H9 (cell line): Measurements from ENCODE around the gene RASSF8. TPM values are rescaled to one million over a fixed set of nuclear protein-coding genes. Genes with fewer than 3 reads are reported as not detected.

Experiments
- DNase-seq: peaks from one replicate; pipeline ENCODE4 v3.0.0-alpha.2; 2017
- H2AFZ ChIP-seq: one replicate; pipeline ENCODE4 v1.6.1; 2013; ENCODE audit warnings: mild to moderate bottlenecking, low read length, control low read depth, moderate library complexity
- H2AK5ac ChIP-seq: 2 replicates; pipeline ENCODE4 v1.6.1; 2013; ENCODE audit warnings: low read length, control low read depth, mixed read lengths; ENCODE audit not compliant: insufficient read length
- H2BK120ac ChIP-seq: one replicate; pipeline ENCODE4 v1.6.1; 2013; ENCODE audit warnings: low read depth, mild to moderate bottlenecking, low read length, control low read depth, inconsistent platforms; ENCODE audit not compliant: poor library complexity, severe bottlenecking
- H2BK12ac ChIP-seq: 2 replicates; pipeline ENCODE4 v1.6.1; 2013; ENCODE audit warnings: low read length, control low read depth, mixed read lengths, low read depth; ENCODE audit not compliant: insufficient read length
- H2BK15ac ChIP-seq: 2 replicates; pipeline ENCODE4 v1.6.1; 2013; ENCODE audit warnings: low read depth, low read length, control low read depth
- H2BK20ac ChIP-seq: one replicate; pipeline ENCODE4 v1.6.1; 2013; ENCODE audit warnings: low read depth, mild to moderate bottlenecking, low read length, control low read depth, inconsistent platforms; ENCODE audit not compliant: poor library complexity, severe bottlenecking
- H2BK5ac ChIP-seq: 2 replicates; pipeline ENCODE4 v1.6.1; 2013; ENCODE audit warnings: low read length, control low read depth, mixed read lengths; ENCODE audit not compliant: insufficient read length
- H3K14ac ChIP-seq: 2 replicates; pipeline ENCODE4 v1.6.1; 2013; ENCODE audit warnings: low read length, control low read depth; ENCODE audit not compliant: insufficient read depth
- H3K18ac ChIP-seq: 2 replicates; pipeline ENCODE4 v1.6.1; 2013; ENCODE audit warnings: low read depth, mild to moderate bottlenecking, mixed read lengths, low read length, control low read depth; ENCODE audit not compliant: insufficient read length
- H3K23ac ChIP-seq: 2 replicates; pipeline ENCODE4 v1.6.1; 2013; ENCODE audit warnings: low read length, control low read depth, mixed read lengths, low read depth; ENCODE audit not compliant: insufficient read length
- H3K23me2 ChIP-seq: 2 replicates; pipeline ENCODE4 v1.6.1; 2013; ENCODE audit warnings: low read depth, mild to moderate bottlenecking, mixed read lengths, low read length, control low read depth; ENCODE audit not compliant: insufficient read length, poor library complexity, severe bottlenecking
- H3K27ac ChIP-seq: 2 replicates; pipeline ENCODE4 v1.5.1; 2013; ENCODE audit warnings: low read length, control low read depth, mixed read lengths, low read depth; ENCODE audit not compliant: insufficient read length
- H3K27me3 ChIP-seq: 2 replicates; pipeline ENCODE4 v1.6.1; 2013; ENCODE audit warnings: low read length, control low read depth, inconsistent platforms; ENCODE audit not compliant: insufficient read depth
- H3K4ac ChIP-seq: 2 replicates; pipeline ENCODE4 v1.6.1; 2013; ENCODE audit warnings: low read depth, mild to moderate bottlenecking, control low read depth, inconsistent platforms, low read length, moderate library complexity
- H3K4me1 ChIP-seq: 2 replicates; pipeline ENCODE4 v1.6.1; 2013; ENCODE audit warnings: low read length, control low read depth, inconsistent platforms; ENCODE audit not compliant: insufficient read depth
- H3K4me2 ChIP-seq: 2 replicates; pipeline ENCODE4 v1.6.1; 2013; ENCODE audit warnings: low read length, control low read depth, mixed read lengths; ENCODE audit not compliant: insufficient read length, insufficient read depth
- H3K56ac ChIP-seq: 2 replicates; pipeline ENCODE4 v1.6.1; 2013; ENCODE audit warnings: low read depth, mild to moderate bottlenecking, mixed read lengths, low read length, control low read depth; ENCODE audit not compliant: insufficient read length
- H3K79me1 ChIP-seq: 2 replicates; pipeline ENCODE4 v1.6.1; 2013; ENCODE audit warnings: low read depth, mild to moderate bottlenecking, moderate library complexity, low read length, control low read depth, inconsistent platforms; ENCODE audit not compliant: insufficient read depth, poor library complexity, severe bottlenecking
- H3K79me2 ChIP-seq: 2 replicates; pipeline ENCODE4 v1.6.1; 2013; ENCODE audit warnings: low read length, control low read depth, inconsistent platforms; ENCODE audit not compliant: insufficient read depth
- H3K9ac ChIP-seq: 2 replicates; pipeline ENCODE4 v1.6.1; 2013; ENCODE audit warnings: low read length, control low read depth, mixed read lengths; ENCODE audit not compliant: insufficient read length; ENCODE audit errors: extremely low read depth
- H3K9me3 ChIP-seq: one replicate; pipeline ENCODE4 v1.6.1; 2013; ENCODE audit warnings: low read depth, low read length, inconsistent platforms; ENCODE audit not compliant: control insufficient read depth
- H3T11ph ChIP-seq: one replicate; pipeline ENCODE4 v1.6.1; 2013; ENCODE audit warnings: mild to moderate bottlenecking, low read length, control low read depth, inconsistent platforms
- H4K20me1 ChIP-seq: one replicate; pipeline ENCODE4 v1.6.1; 2013; ENCODE audit not compliant: control insufficient read depth, insufficient read length, insufficient read depth
- H4K5ac ChIP-seq: 2 replicates; pipeline ENCODE4 v1.6.1; 2013; ENCODE audit warnings: low read depth, mild to moderate bottlenecking, mixed read lengths, low read length, control low read depth; ENCODE audit not compliant: insufficient read length
- H4K8ac ChIP-seq: replicated peaks from 2 replicates; pipeline ENCODE4 v1.6.1; 2013; ENCODE audit warnings: low read length, control low read depth, mixed read lengths, low read depth; ENCODE audit not compliant: insufficient read length
- H4K91ac ChIP-seq: 2 replicates; pipeline ENCODE4 v1.6.1; 2013; ENCODE audit warnings: low read depth, mild to moderate bottlenecking, moderate library complexity, mixed read lengths, low read length, control low read depth; ENCODE audit not compliant: insufficient read length
- H3K27ac Mint-ChIP-seq, 3 experiments: 2 replicates in 2 of 3; 3 replicates in 1 of 3; pipeline ENCODE4 v1.8.0; 2020 to 2021; ENCODE audit warnings: mixed read lengths in 3 of 3, mild to moderate bottlenecking in 1 of 3, moderate library complexity in 1 of 3
- H3K27me3 Mint-ChIP-seq: 2 replicates; pipeline ENCODE4 v1.8.0; 2021; ENCODE audit warnings: low read depth, mild to moderate bottlenecking, moderate library complexity, mixed read lengths
- H3K36me3 Mint-ChIP-seq, 3 experiments: 2 replicates in 2 of 3; 3 replicates in 1 of 3; pipeline ENCODE4 v1.8.0; 2020 to 2021; ENCODE audit warnings: low read depth in 3 of 3, mixed read lengths in 3 of 3; ENCODE audit not compliant: insufficient read depth in 1 of 3
- H3K4me1 Mint-ChIP-seq, 2 experiments: 2 replicates each; pipeline ENCODE4 v1.8.0; 2020; ENCODE audit warnings: mixed read lengths in 2 of 2
- H3K4me3 Mint-ChIP-seq, 2 experiments: 2 replicates in 1 of 2; 3 replicates in 1 of 2; pipeline ENCODE4 v1.8.0; 2020 to 2021; ENCODE audit warnings: mild to moderate bottlenecking in 2 of 2, mixed read lengths in 2 of 2, moderate library complexity in 1 of 2
- H3K9me3 Mint-ChIP-seq, 2 experiments: 2 replicates in 1 of 2; 3 replicates in 1 of 2; pipeline ENCODE4 v1.8.0; 2020; ENCODE audit warnings: mild to moderate bottlenecking in 2 of 2, mixed read lengths in 2 of 2, moderate library complexity in 1 of 2
- CTCF ChIP-seq: fragments of 200-600 bp; sonication (generic); conservative IDR thresholded peaks from 3 replicates; pipeline ENCODE4 v1.8.0; 2021; ENCODE audit warnings: antibody characterized with exemption, mild to moderate bottlenecking
- WGBS: extraction: QIAGEN DNeasy Blood & Tissue Kit; methylation state at CpG from one replicate; pipeline ENCODE4 v1.1.7; 2013; ENCODE audit warnings: missing lambda C conversion rate, low lambda C conversion rate, mixed read lengths; ENCODE audit not compliant: insufficient read length; ENCODE audit errors: extremely low coverage; 5-methylcytosine and 5-hydroxymethylcytosine counted together
- total RNA-seq: library from RNA; stranded (reverse); gene quantifications from 2 replicates; pipeline ENCODE4 v1.2.1, GENCODE V29; 2021

Gene RASSF8
- total RNA-seq, 1 experiment from 2014 or later = 38.8 TPM

- no peak overlapping the region for H2AFZ ChIP-seq
- H3K4ac ChIP-seq = no peak overlapping the region
- TF ChIP-seq CTCF = peak; percentile 49
- no peak overlapping the region for H3K56ac ChIP-seq
- peak overlapping the region; percentile 33 for H3K4me2 ChIP-seq
- H3K23ac ChIP-seq = no peak overlapping the region
- no CpG with 5 or more reads among the region's 72 CpGs for WGBS
- no peak overlapping the region for H2BK5ac ChIP-seq
- H3K79me1 ChIP-seq = no peaks in the 10 kb centered on the region
- Mint-ChIP-seq H3K9me3 (no peaks in the 10 kb centered on the region), H3K4me3 (peak overlapping the region; percentile 69 to 87), H3K27me3 (peaks cover 74% of the 10 kb centered on the region), H3K27ac (peak overlapping the region; percentile 63 to 91 (median 90); a peak in 6 of 7 replicates), H3K4me1 (peaks cover 44 to 51% of the 10 kb centered on the region in 2 experiments), H3K36me3 (no peaks in the 10 kb centered on the region; a peak in 1 of 7 replicates)
- H3K79me2 ChIP-seq = no peaks in the 10 kb centered on the region
- no peak overlapping the region for H4K8ac ChIP-seq
- H2BK120ac ChIP-seq = no peak overlapping the region
- H3K9me3 ChIP-seq = no peaks in the 10 kb centered on the region
- no peak overlapping the region for H3K27ac ChIP-seq
- H3K23me2 ChIP-seq = peaks cover 7% of the 10 kb centered on the region
- no peak overlapping the region for H4K91ac ChIP-seq
- H2BK20ac ChIP-seq = no peak overlapping the region
- H3T11ph ChIP-seq = no peak overlapping the region
- H3K4me1 ChIP-seq = peaks cover 4% of the 10 kb centered on the region; the same call in 1 of the 2 replicates
- H4K5ac ChIP-seq = no peak overlapping the region
- H3K27me3 ChIP-seq = peaks cover 6% of the 10 kb centered on the region; the same call in 1 of the 2 replicates
- H3K14ac ChIP-seq = peak overlapping the region; percentile 41; the same call in 1 of the 2 replicates
- H2BK12ac ChIP-seq = no peak overlapping the region
- DNase-seq = peak; percentile 94
- no peak overlapping the region for H2BK15ac ChIP-seq
- H2AK5ac ChIP-seq = no peak overlapping the region
- H4K20me1 ChIP-seq = no peaks in the 10 kb centered on the region
- H3K9ac ChIP-seq = peak overlapping the region; percentile 20
- H3K18ac ChIP-seq = peak overlapping the region; percentile 45
These were observed 155.6 kb downstream of the RASSF8 start for GRCh38 chr12:26113853-26114719.
